NCI-H524 (cell line): Measurements from ENCODE around the gene ACACB.

Source experiments
- DNase-seq, 2 experiments: peaks; one replicate each; lab custom pipeline; 2025; lab: John Stamatoyannopoulos, UW

Gene ACACB

GRCh38 chr12:109214131-109214530 is 97.7 kb downstream of the ACACB start:
- no peak for DNase-seq

GRCh38 chr12:109218996-109219395 is 102.6 kb downstream of the ACACB start:
- DNase-seq: no peak

GRCh38 chr12:109219938-109220337 is 103.6 kb downstream of the ACACB start:
- no peak for DNase-seq

- peak in 1 of 2 experiments; percentile 58 for DNase-seq
Measured at GRCh38 chr12:109221277-109221931, 105.0 kb downstream of the ACACB start.

- no peak for DNase-seq
Measured at GRCh38 chr12:109222062-109222461, 105.7 kb downstream of the ACACB start.

GRCh38 chr12:109222496-109222895 is 106.1 kb downstream of the ACACB start:
- DNase-seq: no peak

GRCh38 chr12:109223211-109223610 is 106.8 kb downstream of the ACACB start:
- DNase-seq: no peak

GRCh38 chr12:109223868-109224267 is 107.5 kb downstream of the ACACB start:
- no peak for DNase-seq

- DNase-seq: no peak
Measured at GRCh38 chr12:109228664-109229063, 112.3 kb downstream of the ACACB start.

- no peak for DNase-seq
Measured at GRCh38 chr12:109230193-109230592, 113.8 kb downstream of the ACACB start.

GRCh38 chr12:109232731-109233130 is 116.3 kb downstream of the ACACB start:
- DNase-seq: no peak

- DNase-seq: no peak
Measured at GRCh38 chr12:109234012-109234411, 117.6 kb downstream of the ACACB start.

GRCh38 chr12:109236257-109236656 is 119.9 kb downstream of the ACACB start:
- DNase-seq: no peak

GRCh38 chr12:109239179-109239578 is 122.8 kb downstream of the ACACB start:
- DNase-seq: no peak

- no peak for DNase-seq
Measured at GRCh38 chr12:109239691-109240090, 123.3 kb downstream of the ACACB start.

GRCh38 chr12:109240365-109240764 is 124.0 kb downstream of the ACACB start:
- no peak for DNase-seq

- DNase-seq: no peak
Measured at GRCh38 chr12:109241936-109242335, 125.5 kb downstream of the ACACB start.

GRCh38 chr12:109244073-109244472 is 127.7 kb downstream of the ACACB start:
- DNase-seq: no peak

GRCh38 chr12:109246221-109246620 is 129.8 kb downstream of the ACACB start:
- no peak for DNase-seq

GRCh38 chr12:109247831-109248654 is 131.7 kb downstream of the ACACB start:
- DNase-seq: no peak

GRCh38 chr12:109250523-109250922 is 134.1 kb downstream of the ACACB start:
- no peak for DNase-seq

GRCh38 chr12:109252799-109253198 is 136.4 kb downstream of the ACACB start:
- DNase-seq: no peak

GRCh38 chr12:109253913-109254544 is 137.6 kb downstream of the ACACB start:
- DNase-seq: no peak
